GM12878 (cell line): ENCODE measurements around the gene PAIP2. TPM values are rescaled to one million over a fixed set of nuclear protein-coding genes. Genes with fewer than 3 reads are reported as not detected.
A peak's percentile ranks its signal among the peaks of the same experiment; 100 is the strongest.

ENCODE experiments used
- BCL3 ChIP-seq: IDR thresholded peaks from 2 replicates; pipeline ENCODE4 v1.6.1; 2011; ENCODE audit warnings: borderline replicate concordance, low read depth, mild to moderate bottlenecking, moderate library complexity, low read length; ENCODE audit not compliant: insufficient read depth, poor library complexity, severe bottlenecking
- CHD2 ChIP-seq: IDR thresholded peaks from 2 replicates; pipeline ENCODE4 v1.6.1; 2011; ENCODE audit warnings: low read depth, low read length, improper control_type of control experiment, borderline replicate concordance
- CTCF ChIP-seq, 3 experiments: IDR thresholded peaks in 2 of 3; conservative IDR thresholded peaks in 1 of 3; 2 replicates each; pipeline ENCODE4 v1.5.1; 2011; ENCODE audit warnings: low read depth in 3 of 3, low read length in 3 of 3, mild to moderate bottlenecking in 3 of 3, control low read depth in 2 of 3, moderate library complexity in 2 of 3, inconsistent platforms in 1 of 3, mixed read lengths in 1 of 3; ENCODE audit not compliant: control insufficient read depth in 2 of 3, insufficient read depth in 1 of 3; ENCODE audit errors: extremely low read depth in 1 of 3
- E2F4 ChIP-seq: IDR thresholded peaks from 2 replicates; pipeline ENCODE4 v1.6.1; 2012; ENCODE audit warnings: low read depth, low read length, improper control_type of control experiment
- ELK1 ChIP-seq: IDR thresholded peaks from 2 replicates; pipeline ENCODE4 v1.6.1; 2012; ENCODE audit warnings: low read depth, low read length, improper control_type of control experiment
- FOXM1 ChIP-seq: IDR thresholded peaks from 2 replicates; pipeline ENCODE4 v1.6.1; 2012; ENCODE audit warnings: low read depth, mild to moderate bottlenecking, inconsistent platforms, low read length, moderate library complexity
- HDGF ChIP-seq: fragments of 450-650 bp; IDR thresholded peaks from 2 replicates; pipeline ENCODE4 v1.6.1; 2016; ENCODE audit warnings: antibody characterized with exemption
- JUND ChIP-seq: IDR thresholded peaks from 2 replicates; pipeline ENCODE4 v1.6.1; 2012; ENCODE audit warnings: low read depth, mild to moderate bottlenecking, low read length, improper control_type of control experiment, moderate library complexity
- MTA2 ChIP-seq: fragments of 450-650 bp; IDR thresholded peaks from 2 replicates; pipeline ENCODE4 v1.6.1; 2016; ENCODE audit warnings: low read depth, mild to moderate bottlenecking, moderate library complexity
- NR2F1 ChIP-seq: fragments of 450-650 bp; conservative IDR thresholded peaks from 2 replicates; pipeline ENCODE4 v1.6.1; 2017; ENCODE audit warnings: mild to moderate bottlenecking
- NRF1 ChIP-seq: conservative IDR thresholded peaks from 2 replicates; pipeline ENCODE4 v1.6.1; 2011; ENCODE audit warnings: mild to moderate bottlenecking, low read depth, low read length, improper control_type of control experiment
- SKIL ChIP-seq: fragments of 450-650 bp; IDR thresholded peaks from 2 replicates; pipeline ENCODE4 v1.6.1; 2017; ENCODE audit warnings: mild to moderate bottlenecking, low read depth, inconsistent platforms; ENCODE audit not compliant: poor library complexity, severe bottlenecking
- SREBF1 ChIP-seq: IDR thresholded peaks from 2 replicates; pipeline ENCODE4 v1.6.1; 2012; ENCODE audit warnings: mild to moderate bottlenecking, low read length
- TCF12 ChIP-seq: IDR thresholded peaks from 2 replicates; pipeline ENCODE4 v1.6.1; 2011; ENCODE audit warnings: low read depth, mild to moderate bottlenecking, low read length
- polyA plus RNA-seq, 11 experiments: library from polyadenylated mRNA; depleted of rRNA in 4 of 11; unstranded in 6 of 11; stranded (reverse) in 5 of 11; fragments of >200 nt; fragmentation: Nextera tagmentation in 4 of 11; fragmentation: Illumina TruSeq in 1 of 11; extraction: Ambion mirVana in 4 of 11; extraction: Trizol in 1 of 11; gene quantifications; 1 replicate in 1 of 11; 2 replicates in 10 of 11; pipeline versions ENCODE4 v1.2.1 to v1.2.3, GENCODE V29; 2011 to 2016; ENCODE audit warnings: inconsistent platforms in 2 of 11, missing spikeins in 2 of 11, low read depth in 1 of 11
- total RNA-seq, 4 experiments: library from RNA; depleted of rRNA in 3 of 4; stranded (reverse); fragments of >200 nt in 3 of 4; fragmentation: Illumina TruSeq in 1 of 4; extraction: Trizol in 1 of 4; gene quantifications; 2 replicates each; pipeline versions ENCODE4 v1.2.1 to v1.2.3, GENCODE V29; 2013 to 2021

The PAIP2 gene
- total and polyA plus RNA-seq, 10 of the 15 experiments (the other 5 are each of a cell fraction or from before 2014, with no cell fraction given): 49.9 to 154 (median 102) TPM

- TF ChIP-seq ELK1 (no peak), JUND (no peak), FOXM1 (no peak; the same call in 1 of the 2 replicates), TCF12 (peak; percentile 15; the same call in 1 of the 2 replicates), SREBF1 (no peak), NRF1 (peak; percentile 49; the same call in 1 of the 2 replicates), E2F4 (peak; percentile 72), CTCF (IDR thresholded peaks at IDR 0.05 in 2 of 3, conservative IDR thresholded peaks at IDR 0.05 in 1 of 3; ENCODE audit: control insufficient read depth in 2 of 3, extremely low read depth in 1 of 3, insufficient read depth in 1 of 3, low read depth in 3 of 3, low read length in 3 of 3) (no peak), SKIL (no peak), HDGF (peak; percentile 68; the same call in 1 of the 2 replicates), BCL3 (peak; percentile 54), CHD2 (peak; percentile 100), NR2F1 (no peak), MTA2 (no peak)
Measured at GRCh38 chr5:139293507-139294373, 47.9 kb upstream of the PAIP2 start, which contains the start of gene MATR3 (continued).
